ENCODE measurements around the gene GNAL. TPM values are rescaled to one million over a fixed set of nuclear protein-coding genes. Genes with fewer than 3 reads are reported as not detected.

GNAL gene
- total RNA-seq, 4 donors from 2014 or later = 7.5 to 20.7 (median 11.8) TPM

DNA sequence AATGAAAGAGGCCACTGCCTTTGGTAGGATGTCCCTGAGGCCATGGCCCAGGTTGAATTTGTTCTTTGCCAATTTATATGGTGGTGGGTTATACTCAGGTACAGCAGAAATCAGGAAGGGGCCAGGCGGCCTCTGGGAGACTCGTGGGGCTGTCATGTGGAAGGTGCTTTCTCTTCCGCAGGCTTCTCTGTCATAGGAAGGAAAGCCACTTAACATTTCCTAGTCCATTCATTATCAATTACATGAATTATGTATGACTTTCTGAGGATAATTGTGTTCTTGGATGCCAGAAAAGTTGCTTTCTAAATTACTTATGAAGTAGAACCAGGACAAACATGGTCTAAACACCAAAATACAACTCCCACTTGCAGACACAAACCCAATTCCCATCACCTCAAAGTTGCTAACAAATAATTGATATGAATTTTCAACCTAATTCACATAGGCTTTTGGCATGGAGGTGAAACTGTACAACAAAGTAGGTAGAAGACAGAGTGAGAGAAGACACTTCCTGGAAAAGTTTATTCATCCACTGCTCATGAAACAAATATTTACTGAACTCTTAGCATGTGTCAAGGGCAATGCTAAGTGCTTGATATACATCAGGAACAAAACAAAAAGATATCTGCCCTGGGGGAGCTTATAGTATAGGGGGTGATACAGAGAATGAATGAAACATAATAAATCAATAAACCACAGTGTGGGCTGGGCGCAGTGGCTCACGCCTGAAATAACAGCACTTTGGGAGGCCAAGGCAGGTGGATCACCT lies 111.7 kb downstream of the GNAL start:
- TF ChIP-seq, protein P1, sequence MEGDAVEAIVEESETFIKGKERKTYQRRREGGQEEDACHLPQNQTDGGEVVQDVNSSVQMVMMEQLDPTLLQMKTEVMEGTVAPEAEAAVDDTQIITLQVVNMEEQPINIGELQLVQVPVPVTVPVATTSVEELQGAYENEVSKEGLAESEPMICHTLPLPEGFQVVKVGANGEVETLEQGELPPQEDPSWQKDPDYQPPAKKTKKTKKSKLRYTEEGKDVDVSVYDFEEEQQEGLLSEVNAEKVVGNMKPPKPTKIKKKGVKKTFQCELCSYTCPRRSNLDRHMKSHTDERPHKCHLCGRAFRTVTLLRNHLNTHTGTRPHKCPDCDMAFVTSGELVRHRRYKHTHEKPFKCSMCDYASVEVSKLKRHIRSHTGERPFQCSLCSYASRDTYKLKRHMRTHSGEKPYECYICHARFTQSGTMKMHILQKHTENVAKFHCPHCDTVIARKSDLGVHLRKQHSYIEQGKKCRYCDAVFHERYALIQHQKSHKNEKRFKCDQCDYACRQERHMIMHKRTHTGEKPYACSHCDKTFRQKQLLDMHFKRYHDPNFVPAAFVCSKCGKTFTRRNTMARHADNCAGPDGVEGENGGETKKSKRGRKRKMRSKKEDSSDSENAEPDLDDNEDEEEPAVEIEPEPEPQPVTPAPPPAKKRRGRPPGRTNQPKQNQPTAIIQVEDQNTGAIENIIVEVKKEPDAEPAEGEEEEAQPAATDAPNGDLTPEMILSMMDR (IDR thresholded peaks at IDR 0.05; ENCODE audit: low read depth) = no peak

DNA sequence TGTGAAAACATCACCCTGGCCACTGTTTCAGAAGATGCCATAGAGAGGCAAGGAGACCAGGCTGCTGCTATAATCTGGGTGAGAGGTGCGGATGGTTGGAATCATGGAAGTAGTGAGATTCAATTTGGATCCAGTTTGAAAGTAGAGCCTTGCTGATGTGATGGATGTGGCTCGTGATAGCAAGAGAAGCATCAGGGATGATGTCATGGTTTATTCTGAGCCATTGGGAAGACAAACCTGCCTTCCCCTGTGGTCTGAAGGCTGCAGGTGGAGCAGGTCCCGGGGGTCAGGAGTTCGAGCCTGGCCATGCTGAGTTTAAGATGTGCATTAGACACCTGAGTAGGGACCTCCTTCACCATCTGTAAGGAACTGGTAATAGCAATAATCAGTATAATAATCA lies 112.5 kb downstream of the GNAL start:
- TF ChIP-seq, protein P1 (IDR thresholded peaks at IDR 0.05; ENCODE audit: low read depth) = no peak

DNA sequence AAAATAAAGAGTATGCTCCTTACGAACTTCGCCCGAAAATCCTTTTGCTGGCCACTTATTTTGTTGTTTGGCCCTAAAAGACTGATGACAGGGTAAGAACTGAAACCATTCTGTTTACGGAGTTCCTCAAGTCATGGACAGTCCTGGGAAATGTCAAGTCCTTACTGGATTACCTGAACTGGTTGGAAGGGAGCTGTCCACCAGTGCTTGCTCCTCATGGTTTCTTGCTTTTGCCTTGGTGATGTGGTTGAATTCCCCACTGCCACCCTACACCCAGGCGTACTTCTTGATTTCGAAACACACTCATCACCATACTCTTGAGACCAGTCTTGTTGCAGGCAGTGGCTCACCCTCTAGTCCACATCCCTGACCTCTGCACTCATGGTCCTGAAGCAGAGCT lies 113.1 kb downstream of the GNAL start:
- TF ChIP-seq, protein P1 (IDR thresholded peaks at IDR 0.05; ENCODE audit: low read depth) = no peak

DNA sequence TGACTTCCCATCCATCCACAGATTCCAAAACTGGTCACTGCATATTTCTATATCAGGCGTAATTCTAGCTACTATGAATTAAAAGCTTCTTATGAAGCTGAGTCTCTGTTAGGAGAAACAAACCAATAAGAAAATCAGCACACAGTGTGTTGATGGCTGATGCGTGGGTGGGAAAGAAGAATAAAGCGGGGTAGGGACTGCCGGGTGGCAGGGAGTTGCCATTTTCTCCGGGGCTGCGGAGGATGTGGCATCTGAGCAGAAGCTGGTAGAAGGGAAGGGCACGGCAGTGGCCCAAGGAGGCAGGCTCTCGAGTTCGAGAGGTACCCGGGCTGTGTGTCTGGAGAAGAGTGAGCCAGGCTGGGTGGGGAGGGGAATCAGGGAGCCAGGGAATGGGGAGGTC lies 113.5 kb downstream of the GNAL start:
- TF ChIP-seq, protein P1 (IDR thresholded peaks at IDR 0.05; ENCODE audit: low read depth) = no peak

DNA sequence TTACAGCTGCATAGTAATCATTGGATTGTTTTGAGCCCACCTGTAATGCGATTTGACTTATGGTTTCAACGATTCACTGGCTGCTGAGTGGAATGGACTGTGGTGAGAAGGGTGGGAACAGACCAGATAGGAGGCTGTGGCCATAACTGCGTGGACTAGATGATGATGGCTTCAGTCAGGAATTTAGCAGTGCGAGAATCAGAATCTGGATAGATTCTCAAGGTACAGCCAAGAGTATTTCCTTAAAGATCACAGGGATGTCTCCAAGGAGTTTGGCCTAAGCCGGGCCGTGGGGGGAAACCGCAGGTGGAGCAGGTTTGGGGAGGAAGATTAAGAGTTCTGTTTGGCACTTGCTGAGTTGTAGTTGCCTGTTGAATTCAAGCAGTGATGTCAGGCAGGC lies 118.2 kb downstream of the GNAL start:
- TF ChIP-seq, protein P1 (IDR thresholded peaks at IDR 0.05; ENCODE audit: low read depth) = no peak

DNA sequence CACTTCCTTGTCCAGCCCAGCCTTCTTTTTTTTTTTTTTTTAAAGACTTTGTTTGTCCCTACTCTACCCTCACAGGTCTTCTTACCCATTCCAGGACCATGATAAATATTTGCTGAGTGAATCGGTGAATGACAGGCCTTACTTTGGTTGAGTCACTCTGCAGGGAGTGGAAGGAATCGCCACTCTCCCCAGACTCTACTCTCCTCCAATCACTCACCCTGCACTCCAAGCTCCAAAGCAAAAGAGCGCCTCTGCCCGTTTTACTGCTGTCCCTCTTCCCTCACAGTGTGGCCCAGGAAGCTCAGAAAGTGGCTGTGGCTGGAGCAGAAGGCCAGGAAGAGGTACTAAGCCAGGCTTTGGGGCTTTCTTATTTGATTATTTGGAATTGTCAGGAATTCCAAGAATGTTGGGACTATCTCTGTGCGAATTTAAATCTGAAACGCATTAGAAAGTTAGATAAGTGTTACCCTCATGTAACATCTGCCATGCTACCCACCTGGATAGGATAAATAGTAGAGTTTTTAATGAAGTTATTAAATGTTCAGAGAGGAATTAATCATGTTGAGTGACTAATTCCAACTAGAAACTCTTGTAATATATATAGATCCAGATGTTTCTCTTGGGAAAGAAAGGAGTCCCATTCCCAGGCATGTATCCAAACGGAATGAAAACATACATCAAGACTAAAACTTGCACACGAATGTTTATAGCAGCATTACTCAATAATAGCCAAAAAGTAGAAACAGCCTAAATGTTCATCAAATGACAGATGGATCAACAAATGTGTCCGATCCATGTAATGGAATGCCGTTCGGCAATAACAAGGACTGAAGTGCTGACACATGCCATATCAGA lies 119.2 kb downstream of the GNAL start:
- TF ChIP-seq, protein P1 (IDR thresholded peaks at IDR 0.05; ENCODE audit: low read depth) = no peak

DNA sequence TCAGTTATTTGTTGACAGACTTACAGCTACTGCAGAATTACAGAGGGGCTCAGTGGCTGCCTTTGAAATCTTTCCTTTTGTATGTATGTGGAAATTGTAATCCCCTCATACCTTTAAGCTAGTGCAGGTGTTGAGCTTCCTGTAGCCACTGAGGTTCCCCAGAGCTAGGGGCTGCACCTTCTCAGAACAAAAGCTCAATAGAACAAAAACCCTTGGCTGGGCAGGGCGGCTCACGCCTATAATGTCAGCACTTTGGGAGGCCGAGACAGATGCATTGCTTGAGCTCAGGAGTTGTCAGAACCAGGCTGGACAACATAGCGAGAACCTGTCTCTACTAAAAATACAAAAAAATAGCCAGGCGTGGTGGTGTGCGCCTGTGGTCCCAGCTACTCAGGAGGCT lies 120.8 kb downstream of the GNAL start:
- TF ChIP-seq, protein P1 (IDR thresholded peaks at IDR 0.05; ENCODE audit: low read depth) = no peak
